Activated CD4-positive, alpha-beta T cell treated with anti-CD3 and anti-CD28 coated beads, Interleukin-2, amount 50 U/mL, for 1 hour (primary cell): Measurements from ENCODE around the gene ZNF76.

ENCODE experiments used
- DNase-seq: peaks from one replicate; pipeline ENCODE4 v3.0.0-alpha.2; 2020

The ZNF76 gene

DNA sequence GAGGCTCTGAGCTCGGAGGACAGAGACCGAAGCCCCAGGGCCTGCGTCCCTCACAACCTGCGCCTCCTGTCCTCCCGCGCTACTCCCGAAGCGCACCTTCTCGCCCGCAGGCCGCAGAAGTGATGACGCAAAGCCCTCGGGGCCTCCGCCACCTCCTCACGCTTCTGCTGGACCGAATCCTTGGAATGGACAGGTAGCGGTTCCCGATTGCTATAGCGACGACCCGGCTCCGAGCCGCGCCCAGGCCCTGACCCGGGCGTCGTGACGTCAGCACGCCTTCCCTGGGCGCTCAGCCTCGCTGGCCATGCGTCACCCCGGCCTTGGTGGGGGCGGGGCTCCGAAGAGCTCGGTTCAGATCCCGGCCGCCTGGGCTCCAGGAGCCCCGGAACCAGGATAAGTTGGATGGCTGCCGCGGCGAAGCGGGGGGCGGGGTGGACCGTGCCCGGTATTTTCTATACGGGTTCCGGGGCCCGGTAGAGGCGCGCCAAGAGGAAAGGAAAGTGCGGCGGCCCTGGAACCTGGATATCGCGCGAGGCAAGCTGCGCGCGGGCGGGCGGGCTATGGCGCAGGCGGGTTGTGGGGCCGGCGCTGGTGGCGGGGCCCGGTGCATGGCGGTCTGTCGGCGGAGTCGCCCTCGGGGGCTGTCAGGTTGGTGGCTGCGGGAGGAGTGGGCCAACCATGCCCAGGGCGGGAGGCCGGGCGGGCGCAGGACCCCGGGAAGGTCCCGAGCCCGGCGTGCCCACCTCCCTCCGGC, at the start of gene ZNF76:
ZNF76 (plus strand) TSS at position 542 of the 754 bp plus-strand sequence. CDS start 21,417 bp downstream, outside the sequence.
- peak; percentile 93 for DNase-seq

DNA sequence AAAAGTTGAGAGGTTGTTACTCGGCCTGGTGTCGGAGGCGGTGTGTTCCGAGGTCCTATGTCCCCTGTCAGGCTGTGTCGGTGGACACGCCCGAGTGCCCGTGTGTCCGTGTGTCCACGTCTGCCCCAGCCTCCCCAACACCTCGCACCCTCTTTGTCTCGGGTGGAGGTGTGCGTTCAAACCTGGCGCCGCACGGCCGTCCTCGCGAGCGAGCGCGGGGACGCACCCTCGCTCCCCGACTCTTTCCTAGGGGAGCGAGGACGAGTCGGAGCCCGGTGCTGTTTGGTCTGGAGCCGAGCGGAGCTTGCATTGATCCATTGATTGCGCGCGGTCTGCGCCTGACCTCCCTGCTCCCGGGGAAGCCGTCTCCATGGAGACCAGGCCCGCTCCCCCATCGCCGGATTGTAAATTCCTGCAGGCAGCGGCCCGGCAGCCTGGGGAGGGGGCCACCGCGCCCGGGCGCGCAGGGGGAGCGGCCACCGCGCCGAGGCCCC, 46.2 kb upstream of the ZNF76 start:
- no peak for DNase-seq

DNA sequence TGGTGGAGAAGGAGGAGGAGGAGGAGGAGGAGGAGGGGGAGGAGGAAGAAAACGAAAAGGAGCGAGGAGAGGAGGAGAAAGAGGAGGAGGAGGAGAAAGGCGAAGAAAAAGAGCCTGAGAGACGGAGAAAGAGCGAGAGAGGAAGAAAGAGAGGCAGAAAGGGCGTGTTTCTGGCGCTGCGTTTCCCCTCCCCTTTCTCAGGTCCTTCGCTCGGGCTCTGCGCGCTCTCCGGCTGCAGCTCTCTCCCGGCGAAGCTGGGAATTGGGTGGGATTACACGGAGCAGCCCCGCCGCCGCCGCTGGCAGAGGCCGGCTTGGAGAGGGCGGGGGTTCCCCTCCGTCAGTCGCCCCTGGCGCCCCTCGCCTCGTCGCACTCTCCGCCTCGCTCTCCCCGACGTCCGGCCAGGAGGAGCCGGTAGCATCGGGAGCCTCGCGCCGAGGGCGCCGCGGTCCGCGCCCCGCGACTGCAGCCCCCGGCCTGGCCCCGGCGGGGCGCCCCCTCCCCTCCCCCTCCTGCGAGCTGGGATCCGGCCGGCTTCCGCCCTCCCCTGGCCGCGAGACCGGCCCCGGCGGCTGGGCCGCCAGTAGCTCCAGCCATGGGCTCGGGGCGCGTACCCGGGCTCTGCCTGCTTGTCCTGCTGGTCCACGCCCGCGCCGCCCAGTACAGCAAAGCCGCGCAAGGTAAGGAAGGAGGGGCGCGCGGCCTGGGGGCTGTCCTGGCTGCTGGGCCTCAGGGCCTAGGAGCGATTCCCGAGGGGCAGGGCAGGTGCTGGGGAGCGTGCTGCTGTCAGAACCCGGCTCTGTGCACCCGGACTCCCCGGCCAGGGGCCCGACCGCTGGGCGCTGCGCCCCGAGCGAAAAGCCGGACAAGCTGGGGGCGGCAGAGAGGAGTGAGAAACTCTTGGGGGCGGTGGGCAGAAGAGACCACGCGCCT, 45.4 kb upstream of the ZNF76 start, which contains the start of gene SCUBE3:
SCUBE3 (plus strand) TSS at position 133 of the 933 bp plus-strand sequence; CDS start at position 596, 463 bp downstream.
- no peak for DNase-seq

DNA sequence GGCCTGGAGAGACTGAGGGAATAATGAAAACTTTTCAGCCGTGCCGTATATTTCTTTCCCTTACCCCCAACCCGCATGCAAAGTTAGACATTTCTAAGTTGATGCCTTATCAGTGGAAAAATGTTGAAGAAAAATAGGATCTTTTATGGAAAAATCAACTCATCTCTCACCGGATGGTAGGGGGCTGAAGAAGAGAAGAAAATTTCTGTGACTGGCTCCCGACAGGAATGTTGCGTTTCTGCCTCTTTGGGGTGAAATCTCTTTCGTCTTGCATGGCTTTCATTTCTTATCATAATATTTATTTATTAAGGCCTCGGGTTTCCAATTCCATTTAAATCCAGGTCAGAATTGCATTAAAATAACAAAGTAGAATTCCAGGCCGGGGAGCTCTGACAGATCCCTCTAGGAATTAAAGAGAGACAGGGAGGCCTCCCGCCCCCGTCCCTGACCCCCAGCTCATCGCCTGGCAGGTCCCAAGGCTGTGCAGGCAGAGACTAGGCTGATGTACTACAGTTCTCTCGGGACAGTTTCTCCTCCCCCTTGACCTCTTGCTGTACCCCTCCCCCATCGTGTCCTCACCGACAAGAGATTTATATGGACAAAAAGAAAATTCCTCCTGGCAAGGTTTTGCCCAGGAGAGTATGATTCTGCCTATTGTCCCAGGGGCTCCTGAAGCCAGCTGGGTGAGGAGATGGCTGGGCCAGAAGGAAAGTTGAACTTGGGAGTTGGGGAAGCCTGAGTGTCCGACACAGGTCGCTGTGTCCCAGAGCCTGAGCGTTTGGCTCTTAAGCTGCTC, 44.5 kb upstream of the ZNF76 start:
- no peak for DNase-seq

DNA sequence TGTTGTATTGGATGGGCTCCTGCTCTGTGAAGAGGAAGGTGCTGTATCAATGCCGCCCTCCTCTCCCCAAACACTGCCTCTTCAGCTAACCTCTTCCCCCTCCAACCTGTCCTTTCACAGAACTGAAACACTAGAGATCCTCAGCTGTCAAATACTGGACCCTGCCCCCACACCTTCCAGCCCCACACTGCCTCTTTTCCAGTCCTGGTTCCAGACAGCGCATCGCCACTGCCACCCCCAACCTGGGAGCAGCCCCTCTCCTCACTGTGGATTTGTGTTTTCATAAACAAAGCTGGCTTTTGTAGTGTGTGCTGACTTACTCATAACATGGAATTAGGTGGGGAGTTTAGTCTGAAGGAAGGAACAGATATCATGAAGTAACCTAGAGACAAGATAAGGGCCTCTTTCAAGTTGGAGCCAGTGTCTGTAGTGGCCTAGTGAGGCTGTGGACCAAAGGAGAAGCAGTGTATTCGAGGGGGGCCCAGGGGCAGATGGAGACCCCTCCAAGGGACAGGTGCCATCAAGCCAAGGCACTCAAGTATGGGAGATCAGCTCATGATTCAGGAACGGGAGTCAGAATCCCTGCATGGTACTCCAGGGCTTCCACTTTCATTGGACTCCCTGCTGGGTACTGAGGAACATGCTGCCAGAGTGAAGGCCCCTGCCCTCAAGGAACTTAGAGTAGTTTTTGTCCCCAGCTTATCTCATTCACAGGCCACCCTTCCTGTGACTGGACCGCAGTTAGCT, 43.7 kb upstream of the ZNF76 start:
- DNase-seq = no peak

DNA sequence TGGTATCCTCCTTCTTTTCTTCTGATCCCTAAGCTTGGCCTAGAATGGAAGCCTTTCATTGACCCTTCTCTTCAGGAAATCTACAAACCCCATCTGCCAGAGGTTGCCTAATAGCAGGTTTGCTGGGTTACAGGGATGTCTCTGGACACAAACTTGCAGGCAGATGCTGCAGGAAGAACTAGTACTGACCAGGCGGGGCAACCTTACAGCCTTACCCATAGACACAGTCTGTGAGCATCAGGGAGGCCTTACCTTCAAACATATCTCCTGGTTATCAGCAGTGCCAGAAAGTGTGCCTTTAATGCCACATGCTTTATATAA, 43.2 kb upstream of the ZNF76 start:
- DNase-seq = no peak

DNA sequence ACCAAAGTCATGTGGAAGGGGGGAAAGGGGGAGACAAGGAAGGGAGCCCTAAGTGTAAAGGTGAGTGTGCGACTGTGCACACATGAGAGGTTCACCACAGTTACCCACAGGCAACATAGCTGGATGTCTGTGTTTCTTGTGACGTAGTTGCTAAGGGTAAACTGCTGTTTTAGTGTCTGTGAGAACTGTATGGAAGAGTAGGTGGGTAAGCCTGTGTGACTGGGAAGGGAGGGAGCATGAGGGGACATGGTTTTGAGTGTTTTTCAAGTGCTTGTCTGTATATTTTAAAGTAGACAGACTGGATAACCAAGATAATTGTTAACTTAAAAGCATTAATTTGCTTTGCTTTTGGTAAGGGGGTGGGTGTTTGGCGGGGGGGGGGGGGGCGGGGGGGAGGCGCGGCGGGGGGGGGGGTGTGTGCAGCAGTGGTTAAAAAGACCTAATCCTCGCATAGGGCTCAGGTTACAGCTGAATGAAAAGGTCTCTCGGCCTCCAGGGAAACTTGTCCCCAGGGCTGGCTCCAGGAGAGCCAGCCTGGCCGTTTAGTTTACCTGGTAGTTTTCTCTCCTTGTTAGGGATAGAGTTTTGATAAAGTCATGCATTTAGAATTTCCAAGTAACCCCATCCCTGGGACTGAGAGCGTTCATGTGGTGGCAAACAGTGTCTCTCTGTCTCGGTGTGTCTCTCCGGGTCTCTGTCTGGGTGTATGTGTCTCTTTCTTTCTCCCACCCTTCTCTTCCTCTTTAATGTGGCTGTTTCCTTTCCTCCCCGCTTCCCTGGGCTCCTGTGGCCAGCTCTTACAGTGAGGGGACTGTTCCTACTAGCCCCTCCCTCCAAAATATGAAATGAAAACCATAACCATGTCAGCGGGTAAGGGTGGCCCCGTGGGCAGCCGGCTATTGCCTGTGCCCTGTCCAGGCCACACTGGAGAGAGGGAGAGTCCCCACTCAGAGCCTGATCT, 42.4 kb upstream of the ZNF76 start:
- no peak for DNase-seq

DNA sequence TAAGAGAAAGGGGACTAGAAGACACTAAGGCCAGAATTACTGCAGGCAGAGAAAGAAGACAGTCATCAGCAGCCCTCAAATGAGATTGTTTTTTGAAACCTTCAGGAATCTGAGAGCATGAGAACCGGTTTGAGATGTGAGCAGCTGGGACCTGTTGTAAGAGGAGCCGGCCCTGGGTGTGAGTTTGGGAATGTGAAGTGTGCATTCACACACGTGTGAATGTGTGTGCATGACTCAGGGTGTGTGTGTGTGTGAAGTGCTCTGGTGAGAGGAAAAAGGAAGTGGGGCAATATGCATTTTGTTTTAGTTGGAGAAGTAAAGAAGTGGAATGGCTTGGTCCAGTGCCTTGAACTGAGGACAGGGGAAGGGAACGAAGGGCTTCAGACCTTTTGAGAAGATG, 41.5 kb upstream of the ZNF76 start:
- DNase-seq = no peak

DNA sequence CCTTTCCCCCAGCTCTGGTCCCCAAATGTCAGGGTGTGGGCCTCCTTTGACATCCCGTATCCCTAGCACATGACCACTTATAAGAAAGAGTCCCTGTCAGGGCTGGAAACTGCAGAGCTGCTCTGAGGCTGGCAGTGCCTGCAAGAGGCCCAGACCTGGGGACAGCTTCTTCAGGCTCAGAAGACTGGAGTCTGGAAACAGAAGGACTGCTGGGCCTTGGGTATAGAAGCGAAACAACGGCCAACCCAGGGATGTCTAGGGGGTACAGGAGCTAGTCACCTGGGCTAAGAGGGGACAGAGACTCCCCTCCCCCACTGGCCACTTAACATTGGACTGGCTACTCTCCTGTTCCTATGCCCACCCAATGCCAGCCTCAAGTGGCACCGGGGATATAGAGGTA, 41.1 kb upstream of the ZNF76 start:
- DNase-seq = no peak

DNA sequence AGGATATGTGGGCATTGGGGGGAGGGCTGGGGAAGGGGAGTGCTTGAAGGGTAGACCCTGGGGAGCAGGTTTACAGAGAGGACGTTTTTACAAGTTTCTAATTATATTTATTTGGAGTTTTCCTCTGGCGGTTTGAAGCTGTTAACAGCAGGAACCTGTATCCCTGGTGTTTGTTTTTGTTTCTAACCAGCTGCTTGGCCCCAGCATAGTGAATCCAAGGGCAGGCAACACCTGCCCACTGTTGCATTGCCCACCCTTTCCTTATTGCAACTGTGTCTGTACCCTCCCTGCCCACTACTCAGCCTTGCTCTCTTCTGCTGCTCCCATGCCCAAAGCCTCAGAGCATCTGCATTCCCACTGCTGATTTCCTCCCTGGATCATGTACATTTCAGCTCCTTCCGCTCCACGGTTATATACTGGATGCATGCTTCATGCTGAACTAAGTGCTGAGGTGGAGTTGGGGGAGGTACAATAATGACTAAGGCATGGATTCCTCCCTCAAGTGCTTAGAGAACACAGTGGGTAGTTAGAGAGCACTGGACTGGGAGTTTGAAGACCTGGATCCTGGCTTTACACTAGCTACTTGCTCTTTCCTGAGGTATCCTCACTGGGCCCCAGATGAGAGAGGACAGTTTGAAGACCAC, 39.7 kb upstream of the ZNF76 start:
- DNase-seq = no peak

DNA sequence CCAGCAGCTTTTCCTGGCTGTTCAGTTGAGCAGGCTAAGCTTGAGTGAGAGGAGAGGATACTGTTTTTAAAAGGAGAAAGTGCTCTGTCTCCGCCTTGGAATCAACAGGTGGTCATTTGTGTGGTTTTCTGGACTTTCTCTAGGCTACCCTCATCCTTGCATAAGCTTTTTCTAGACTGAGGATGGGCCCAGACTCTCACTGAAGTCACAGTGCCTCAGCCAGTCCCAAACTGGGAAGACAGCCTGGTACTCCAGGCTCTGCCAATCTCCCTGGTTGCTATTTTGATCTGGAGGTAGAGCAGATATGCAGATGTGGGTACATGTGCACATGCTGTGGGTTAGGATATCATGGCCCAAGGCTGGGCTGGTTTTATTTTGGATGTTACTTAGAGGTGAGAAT, 38.8 kb upstream of the ZNF76 start:
- DNase-seq = no peak

DNA sequence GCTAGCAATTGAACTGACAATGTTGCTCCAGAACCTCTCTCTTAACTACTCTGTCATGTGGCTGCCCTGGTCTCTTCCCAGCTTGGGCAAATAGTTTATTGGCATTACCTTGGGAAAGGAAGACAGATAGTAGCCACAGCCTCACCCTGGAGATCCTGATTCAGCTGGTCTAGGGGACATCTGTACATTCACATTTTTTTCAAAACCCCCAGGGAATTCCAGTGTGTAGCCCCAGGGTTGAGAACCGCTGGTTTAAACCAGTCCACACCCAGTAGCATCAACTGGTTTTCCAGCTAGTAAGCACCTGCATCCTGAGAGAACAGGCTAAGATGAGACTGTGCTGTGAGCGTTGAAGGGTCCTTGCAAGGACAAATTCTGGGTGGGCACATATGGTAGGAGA, 36.1 kb upstream of the ZNF76 start:
- DNase-seq = no peak

DNA sequence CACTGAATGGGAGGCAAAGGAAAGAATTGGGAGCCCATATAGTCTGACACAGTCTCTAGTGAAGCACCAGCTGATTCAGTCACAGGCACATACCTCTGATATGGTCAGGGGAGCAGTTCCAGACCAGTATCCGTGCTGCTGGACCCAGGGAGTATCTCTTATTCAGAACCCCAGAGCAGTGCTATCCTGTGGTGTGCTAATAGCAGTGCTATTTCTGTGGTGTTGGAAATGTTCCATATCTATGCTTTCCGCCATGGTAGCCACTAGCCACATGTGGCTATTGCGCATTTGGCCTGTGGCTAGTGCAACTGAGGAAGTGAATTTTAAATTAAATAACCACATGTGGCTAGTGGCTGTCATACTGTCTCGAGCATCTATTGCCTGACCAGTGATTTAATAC, 34.8 kb upstream of the ZNF76 start:
- no peak for DNase-seq

DNA sequence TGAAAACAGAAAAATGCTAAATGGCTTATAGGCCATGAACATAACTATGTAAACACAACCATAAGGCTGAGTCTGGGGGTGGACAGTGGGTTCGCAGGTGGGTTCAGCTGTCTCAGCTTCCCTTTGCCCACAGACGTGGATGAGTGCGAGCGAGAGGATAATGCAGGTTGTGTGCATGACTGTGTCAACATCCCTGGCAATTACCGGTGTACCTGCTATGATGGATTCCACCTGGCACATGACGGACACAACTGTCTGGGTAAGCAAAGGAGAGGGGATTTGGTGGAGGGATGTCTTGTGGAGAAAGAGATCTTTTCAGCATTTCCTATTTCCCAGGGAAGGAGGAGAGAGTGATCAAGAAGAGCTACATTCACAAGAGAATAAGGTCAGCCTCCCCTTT, 31.1 kb upstream of the ZNF76 start:
- DNase-seq = no peak

DNA sequence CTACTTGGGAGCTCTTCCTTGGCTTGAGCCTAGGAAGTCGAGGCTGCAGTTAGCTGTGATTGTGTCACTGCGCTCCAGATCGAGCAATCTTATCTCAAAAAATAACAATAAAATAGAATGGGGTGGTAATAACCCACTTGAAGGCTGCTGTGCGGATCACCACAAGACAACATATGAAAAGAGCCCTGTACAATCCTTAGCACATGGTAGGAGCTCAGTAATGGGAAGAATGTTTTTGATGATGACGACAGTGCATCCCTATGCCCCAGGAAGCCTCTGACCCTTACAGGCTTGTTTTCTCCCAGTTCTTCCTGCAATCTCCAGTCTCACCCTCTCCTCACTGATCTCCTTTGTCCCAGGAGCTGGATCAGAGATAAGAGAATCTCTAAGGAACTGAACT, 30.2 kb upstream of the ZNF76 start:
- DNase-seq = no peak

DNA sequence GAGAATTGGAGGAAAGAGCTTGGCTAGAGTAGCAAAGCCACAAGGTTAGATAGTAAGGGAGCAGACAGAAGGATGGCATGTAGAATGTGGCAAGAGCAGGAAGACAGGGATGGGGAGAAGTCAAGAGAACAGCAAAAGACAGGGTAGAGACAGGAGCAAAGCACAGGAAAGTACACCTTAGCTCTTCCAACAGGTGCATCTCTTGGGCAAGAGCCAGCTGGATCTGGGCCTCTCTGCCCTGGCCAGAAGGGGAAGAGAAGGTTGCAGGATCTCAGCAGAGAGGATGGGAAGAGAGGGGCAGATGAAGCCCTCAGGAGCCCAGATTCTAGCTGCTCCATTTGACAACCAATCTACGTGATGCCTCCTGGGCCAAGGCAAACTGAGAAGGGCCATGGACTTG, 29.0 kb upstream of the ZNF76 start:
- no peak for DNase-seq

DNA sequence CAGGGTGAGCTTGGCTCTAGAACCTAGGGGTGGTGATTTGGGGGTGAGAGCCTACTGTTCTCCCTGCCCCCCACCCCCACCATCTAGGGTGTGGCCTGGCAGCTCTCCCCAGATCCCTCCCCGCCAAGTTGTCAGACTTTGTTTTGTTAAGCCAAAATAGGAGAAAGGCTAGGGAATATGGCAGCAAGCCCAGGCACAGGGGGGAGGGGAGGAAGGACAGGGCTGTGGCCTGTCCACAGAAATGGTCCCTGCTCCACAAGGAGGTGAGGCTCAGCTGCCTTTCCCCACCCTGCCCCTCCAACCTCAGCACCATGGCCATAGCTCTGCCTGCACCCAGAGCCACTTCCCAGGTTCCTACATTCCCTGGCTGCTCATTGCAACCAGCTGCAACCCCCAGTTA, 28.6 kb upstream of the ZNF76 start:
- no peak for DNase-seq

DNA sequence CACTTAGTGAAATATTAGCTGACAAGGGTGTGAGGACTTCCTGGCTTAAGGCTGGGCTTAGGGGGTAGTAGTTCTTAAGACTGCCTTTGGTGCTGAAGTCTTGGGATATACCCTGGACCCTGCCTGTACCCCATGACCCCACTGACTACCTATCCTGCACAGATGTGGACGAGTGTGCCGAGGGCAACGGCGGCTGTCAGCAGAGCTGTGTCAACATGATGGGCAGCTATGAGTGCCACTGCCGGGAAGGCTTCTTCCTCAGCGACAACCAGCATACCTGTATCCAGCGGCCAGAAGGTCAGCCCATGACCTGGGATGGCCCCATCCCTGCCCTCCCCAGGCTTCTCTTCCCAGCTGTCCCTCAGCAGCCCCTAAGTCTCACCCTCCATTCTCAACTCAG, 28.0 kb upstream of the ZNF76 start:
- DNase-seq = no peak

DNA sequence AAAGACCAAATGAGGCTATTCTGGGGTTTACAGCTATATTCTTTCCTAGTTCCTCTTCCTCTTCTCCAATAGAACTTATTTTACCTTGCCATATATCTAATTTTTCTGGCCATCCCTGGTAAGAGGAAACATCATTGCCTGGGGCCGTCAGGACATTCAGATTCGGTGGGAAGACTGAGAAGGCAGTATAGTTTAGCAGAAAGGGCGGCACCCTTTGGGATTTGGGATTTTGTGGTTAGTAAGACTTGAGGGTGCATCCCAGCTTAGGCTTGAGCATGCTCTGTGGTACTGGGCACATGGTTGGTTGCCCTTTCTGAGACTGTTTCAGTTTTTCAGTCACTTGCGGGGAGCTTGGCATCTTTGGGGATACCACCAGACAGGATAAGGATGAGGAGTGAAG, 24.6 kb upstream of the ZNF76 start:
- DNase-seq = no peak

DNA sequence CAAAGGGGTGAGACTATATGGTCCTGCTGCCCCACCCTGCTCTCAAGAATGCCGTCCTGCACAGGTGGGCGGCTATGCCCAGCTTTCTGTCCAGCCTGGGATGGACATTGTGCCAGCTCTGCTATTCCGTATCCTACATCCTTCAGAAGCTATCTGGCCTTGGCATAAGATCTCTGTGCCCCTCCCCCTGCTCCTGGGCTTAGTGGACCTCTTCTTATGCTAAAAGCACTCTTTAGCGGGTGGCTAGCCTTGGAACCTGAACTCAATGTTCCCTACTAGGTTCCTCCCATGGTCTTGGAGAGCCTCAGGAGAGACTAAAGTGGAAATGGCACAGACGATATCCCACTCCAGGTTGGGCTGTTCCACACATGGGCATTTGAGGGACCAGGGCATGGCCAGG, 23.3 kb upstream of the ZNF76 start:
- DNase-seq = no peak

DNA sequence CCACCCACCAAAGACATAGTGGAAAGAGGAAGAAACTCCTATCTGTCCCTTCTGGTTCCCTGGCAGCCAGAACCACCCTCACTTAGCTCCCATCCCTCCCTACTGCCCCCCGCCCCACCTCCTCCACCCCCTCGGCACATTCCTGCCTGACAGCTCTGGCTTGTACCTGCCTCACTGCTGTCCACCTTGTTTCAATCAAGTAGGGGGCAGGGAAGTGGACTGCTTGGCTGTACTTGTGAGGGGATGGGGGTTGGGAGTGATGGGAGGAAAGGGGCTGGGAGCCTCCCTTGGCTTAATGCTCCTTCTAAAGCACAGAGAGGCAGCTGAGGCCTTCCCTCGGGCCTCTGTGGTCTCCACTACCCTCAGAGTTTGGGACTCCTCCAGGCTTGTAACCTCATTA, 22.1 kb upstream of the ZNF76 start:
- DNase-seq = no peak
